Neuronal stem cell (in vitro differentiated cells): ENCODE results near the gene FADS2.

Source experiments
- DNase-seq: peaks from one replicate; pipeline ENCODE4 v3.0.0-alpha.2; 2013; ENCODE audit warnings: low spot score
- H2AFZ ChIP-seq: one replicate; pipeline ENCODE4 v1.6.1; 2013; ENCODE audit warnings: mild to moderate bottlenecking, low read length, inconsistent platforms
- H2AK5ac ChIP-seq: 2 replicates; pipeline ENCODE4 v1.6.1; 2013; ENCODE audit warnings: low read depth, mild to moderate bottlenecking, inconsistent platforms, low read length, moderate library complexity, mixed read lengths
- H2BK120ac ChIP-seq: 2 replicates; pipeline ENCODE4 v1.6.1; 2013; ENCODE audit warnings: low read depth, mild to moderate bottlenecking, inconsistent platforms, low read length, moderate library complexity, mixed read lengths
- H2BK12ac ChIP-seq: one replicate; pipeline ENCODE4 v1.6.1; 2013; ENCODE audit warnings: low read length, inconsistent platforms
- H2BK15ac ChIP-seq: 2 replicates; pipeline ENCODE4 v1.6.1; 2013; ENCODE audit warnings: mild to moderate bottlenecking, low read length, inconsistent platforms, mixed read lengths
- H2BK5ac ChIP-seq: one replicate; pipeline ENCODE4 v1.6.1; 2013; ENCODE audit warnings: inconsistent platforms, mild to moderate bottlenecking, low read length, moderate library complexity
- H3K14ac ChIP-seq: one replicate; pipeline ENCODE4 v1.6.1; 2013; ENCODE audit warnings: low read length, inconsistent platforms
- H3K18ac ChIP-seq: 2 replicates; pipeline ENCODE4 v1.6.1; 2013; ENCODE audit warnings: low read length, inconsistent platforms
- H3K23ac ChIP-seq: 2 replicates; pipeline ENCODE4 v1.6.1; 2013; ENCODE audit warnings: low read depth, mild to moderate bottlenecking, mixed read lengths, low read length, inconsistent platforms; ENCODE audit not compliant: poor library complexity
- H3K27ac ChIP-seq: replicated peaks from 3 replicates; pipeline ENCODE4 v1.5.1; 2013; ENCODE audit warnings: low read length, inconsistent platforms
- H3K27me3 ChIP-seq, 3 experiments: 2 replicates each; pipeline ENCODE4 v1.6.1; 2013; ENCODE audit warnings: low read length in 3 of 3, mild to moderate bottlenecking in 2 of 3, inconsistent platforms in 1 of 3, low read depth in 1 of 3, mixed read lengths in 1 of 3, moderate library complexity in 1 of 3; ENCODE audit not compliant: control insufficient read depth in 3 of 3, insufficient read depth in 3 of 3
- H3K36me3 ChIP-seq, 2 donors: replicated peaks in 1 of 2; 2 replicates each; pipeline ENCODE4 v1.6.1; 2013; ENCODE audit warnings: low read length in 2 of 2; ENCODE audit not compliant: control insufficient read depth in 2 of 2, insufficient read depth in 2 of 2
- H3K4ac ChIP-seq: 2 replicates; pipeline ENCODE4 v1.6.1; 2013; ENCODE audit warnings: inconsistent platforms, mild to moderate bottlenecking, low read length, moderate library complexity
- H3K4me1 ChIP-seq, 2 donors: 1 replicate in 1 of 2; 2 replicates in 1 of 2; pipeline ENCODE4 v1.6.1; 2013; ENCODE audit warnings: low read length in 2 of 2, low read depth in 1 of 2; ENCODE audit not compliant: control insufficient read depth in 2 of 2, insufficient read depth in 1 of 2
- H3K4me2 ChIP-seq: one replicate; pipeline ENCODE4 v1.6.1; 2013; ENCODE audit warnings: mild to moderate bottlenecking, low read length, inconsistent platforms; ENCODE audit not compliant: insufficient read depth, poor library complexity, severe bottlenecking
- H3K4me3 ChIP-seq, 2 donors: 2 replicates each; pipeline ENCODE4 v1.5.1; 2013; ENCODE audit warnings: low read length in 2 of 2, mild to moderate bottlenecking in 2 of 2, inconsistent platforms in 1 of 2, moderate library complexity in 1 of 2
- H3K79me1 ChIP-seq: one replicate; pipeline ENCODE4 v1.6.1; 2013; ENCODE audit warnings: low read depth, mild to moderate bottlenecking, inconsistent platforms, low read length, moderate library complexity
- H3K9ac ChIP-seq: one replicate; pipeline ENCODE4 v1.6.1; 2013; ENCODE audit warnings: mild to moderate bottlenecking, low read depth, low read length, inconsistent platforms; ENCODE audit not compliant: poor library complexity
- H3K9me3 ChIP-seq, 2 donors: replicated peaks in 1 of 2; 2 replicates each; pipeline versions ENCODE3 to v1.6.1; 2013; ENCODE audit warnings: low read length in 2 of 2, mild to moderate bottlenecking in 2 of 2, inconsistent platforms in 1 of 2, low read depth in 1 of 2, mixed read lengths in 1 of 2, moderate library complexity in 1 of 2; ENCODE audit not compliant: control insufficient read depth in 2 of 2, insufficient read depth in 1 of 2
- H4K8ac ChIP-seq: one replicate; pipeline ENCODE4 v1.6.1; 2013; ENCODE audit warnings: low read depth, mild to moderate bottlenecking, inconsistent platforms, low read length, moderate library complexity
- H4K91ac ChIP-seq: one replicate; pipeline ENCODE4 v1.6.1; 2013; ENCODE audit warnings: low read length, low read depth, mild to moderate bottlenecking, inconsistent platforms; ENCODE audit not compliant: poor library complexity
- WGBS, 2 donors: extraction: QIAGEN DNeasy Blood & Tissue Kit; methylation state at CpG; one replicate each; pipeline ENCODE4 v1.1.7; 2013; ENCODE audit warnings: missing lambda C conversion rate in 2 of 2, mixed read lengths in 1 of 2; ENCODE audit not compliant: insufficient read length in 2 of 2, insufficient replicate concordance in 1 of 2; ENCODE audit errors: extremely low coverage in 2 of 2; 5-methylcytosine and 5-hydroxymethylcytosine counted together

FADS2 gene

DNA sequence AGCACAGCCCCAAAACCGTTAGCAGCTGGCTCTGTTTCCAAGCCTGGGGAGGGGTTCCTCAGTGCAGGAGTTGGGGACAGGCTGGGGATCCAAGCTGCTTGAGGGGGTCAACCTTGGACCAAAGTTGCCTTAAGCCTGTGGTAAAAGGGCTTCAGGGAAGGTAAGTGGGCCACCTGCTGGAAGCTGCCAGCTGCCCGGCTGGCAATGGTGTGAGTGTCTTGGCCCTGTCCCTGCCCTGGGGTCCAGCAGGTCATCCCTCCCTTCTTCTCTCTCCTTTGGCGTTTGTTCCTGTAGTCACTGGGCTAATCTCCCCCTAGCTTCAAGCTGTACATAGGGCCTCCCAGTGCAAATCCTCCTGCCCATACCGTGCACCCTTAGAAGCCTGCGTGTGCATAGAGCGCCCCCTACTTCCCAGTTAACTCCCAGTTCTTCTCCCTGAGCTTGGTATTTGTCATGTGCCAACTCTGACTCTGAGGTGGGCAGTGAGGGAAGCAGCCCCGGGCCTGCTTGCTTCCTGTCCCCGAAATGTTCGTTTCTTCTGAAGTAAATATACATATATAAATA lies 40.1 kb upstream of the FADS2 start:
- Histone ChIP-seq H3K79me1 (peaks cover 11% of the 10 kb centered on the region), H2BK12ac (no peak overlapping the region), H3K4me3 (no peak overlapping the region), H2BK5ac (no peak overlapping the region), H3K23ac (no peak overlapping the region), H3K18ac (no peak overlapping the region), H3K14ac (no peak overlapping the region), H3K27ac (no peak overlapping the region), H3K9me3 (no peaks in the 10 kb centered on the region), H3K36me3 (peaks cover 55 to 76% of the 10 kb centered on the region in 2 donors), H3K4me2 (no peak overlapping the region), H3K9ac (no peak overlapping the region), H3K27me3 (no peaks in the 10 kb centered on the region), H2BK120ac (no peak overlapping the region), H3K4ac (no peak overlapping the region), H2AK5ac (no peak overlapping the region), H4K8ac (no peak overlapping the region), H2AFZ (no peak overlapping the region), H3K4me1 (peaks cover under 1 to 3% of the 10 kb centered on the region in 2 donors), H2BK15ac (no peak overlapping the region), H4K91ac (no peak overlapping the region)
- no CpG with 5 or more reads among the region's 9 CpGs for WGBS, 2 donors
- peak; percentile 30 for DNase-seq

DNA sequence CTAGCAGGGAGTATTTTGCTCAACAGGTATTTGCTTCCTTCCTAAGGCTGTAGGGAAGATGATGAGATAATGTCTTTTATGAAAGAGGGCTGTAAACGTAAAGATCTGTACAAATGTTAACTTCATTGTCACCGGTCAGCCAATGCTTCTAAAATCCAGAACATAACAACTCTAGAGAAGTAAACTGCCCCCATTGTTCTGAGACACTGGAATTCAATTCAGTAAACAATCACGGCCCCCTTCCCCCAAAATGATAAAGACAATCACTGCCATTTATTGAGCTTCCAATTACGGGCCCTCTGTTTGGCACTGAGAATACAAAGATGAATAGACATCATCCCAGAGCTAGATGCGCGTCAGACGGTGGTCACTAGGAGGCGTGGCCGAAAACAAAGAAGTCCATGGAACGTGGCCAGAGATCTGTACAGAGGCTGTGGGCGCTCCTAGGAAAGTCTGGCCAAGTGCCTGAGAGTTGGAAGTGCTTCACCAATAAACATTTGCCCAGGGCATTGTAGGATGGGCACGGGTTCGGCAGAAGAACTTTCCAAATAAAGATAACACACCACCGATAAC lies 36.3 kb upstream of the FADS2 start:
- Histone ChIP-seq H3K4me1 (peaks cover 3 to 9% of the 10 kb centered on the region in 2 donors), H4K8ac (no peak overlapping the region), H2BK15ac (no peak overlapping the region), H2BK5ac (peak overlapping the region; percentile 96), H2AFZ (peak overlapping the region; percentile 98), H3K27ac (peak overlapping the region; percentile 95), H3K79me1 (peaks cover 12% of the 10 kb centered on the region), H3K4ac (no peak overlapping the region), H2BK12ac (no peak overlapping the region), H3K4me2 (peak overlapping the region; percentile 70), H3K4me3 (peak overlapping the region; percentile 93 to 98), H3K9me3 (no peaks in the 10 kb centered on the region), H3K18ac (no peak overlapping the region), H4K91ac (no peak overlapping the region), H3K14ac (no peak overlapping the region), H3K36me3 (peaks cover 49 to 67% of the 10 kb centered on the region in 2 donors), H3K23ac (no peak overlapping the region), H3K9ac (no peak overlapping the region), H3K27me3 (no peaks in the 10 kb centered on the region), H2AK5ac (no peak overlapping the region), H2BK120ac (no peak overlapping the region)
- DNase-seq: peak; percentile 66
- no CpG with 5 or more reads among the region's 14 CpGs for WGBS, 2 donors

DNA sequence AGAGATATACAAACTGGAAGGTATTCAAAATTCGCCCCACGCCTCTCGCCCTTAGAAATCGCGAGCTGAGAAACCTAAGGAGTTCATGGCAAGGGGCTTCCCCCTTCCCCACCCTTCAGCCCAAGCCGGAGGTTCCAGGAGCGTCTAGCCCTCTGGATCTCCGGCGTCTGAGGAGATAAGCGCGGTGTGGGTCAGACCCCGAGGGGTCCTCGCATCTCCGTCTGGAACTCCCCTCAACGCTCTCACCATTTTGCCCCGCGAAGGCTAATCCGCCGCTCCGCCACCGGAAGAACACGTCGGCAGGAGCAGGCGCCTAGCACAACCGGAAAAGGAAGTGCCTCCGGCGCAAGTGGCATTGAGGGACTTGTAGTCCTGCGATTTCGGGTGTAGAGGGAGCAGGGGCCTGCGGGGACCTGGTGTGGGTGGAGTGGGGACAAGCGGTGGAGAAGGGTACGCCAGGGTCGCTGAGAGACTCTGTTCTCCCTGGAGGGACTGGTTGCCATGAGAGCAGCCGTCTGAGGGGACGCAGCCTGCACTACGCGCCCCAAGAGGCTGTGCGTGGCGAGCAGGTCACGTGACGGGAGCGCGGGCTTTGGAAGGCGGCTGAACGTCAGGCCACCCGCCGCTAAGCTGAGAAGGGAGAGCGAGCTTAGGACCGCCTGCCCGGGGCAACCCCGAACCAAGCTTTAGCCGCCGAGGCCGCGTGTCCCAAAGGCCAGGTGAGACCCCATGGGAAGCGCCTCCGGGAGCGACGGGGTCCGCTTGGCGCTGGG lies 35.6 kb upstream of the FADS2 start, which contains the start of the genes FEN1 and TMEM258:
FEN1 (plus strand) TSS at position 602 of the 773 bp plus-strand sequence. CDS start 2,451 bp downstream, outside the sequence.
TMEM258 (minus strand) TSS at position 290 of the 773 bp plus-strand sequence; CDS start at position 249, 41 bp downstream.
- peak within 1 kb of the TSS; percentile 98 for H2AFZ ChIP-seq
- no peak within 1 kb of the TSS for H2BK120ac ChIP-seq
- H3K14ac ChIP-seq: no peak within 1 kb of the TSS
- H3K36me3 ChIP-seq: peaks cover 44 to 67% of the 10 kb centered on the region in 2 donors
- peak within 1 kb of the TSS; percentile 93 to 98 for H3K4me3 ChIP-seq
- no CpG with 5 or more reads among the region's 61 CpGs for WGBS, 2 donors
- no peak within 1 kb of the TSS for H2BK12ac ChIP-seq
- H3K23ac ChIP-seq: peak within 1 kb of the TSS; percentile 76
- peaks cover 12% of the 10 kb centered on the region for H3K79me1 ChIP-seq
- no peak within 1 kb of the TSS for H3K4ac ChIP-seq
- H2BK15ac ChIP-seq: peak within 1 kb of the TSS; percentile 17
- peaks cover 3 to 11% of the 10 kb centered on the region in 2 donors for H3K4me1 ChIP-seq
- H2AK5ac ChIP-seq: peak within 1 kb of the TSS; percentile 33
- DNase-seq: peak; percentile 89
- no peaks in the 10 kb centered on the region for H3K27me3 ChIP-seq
- no peak within 1 kb of the TSS for H4K91ac ChIP-seq
- peak within 1 kb of the TSS; percentile 96 for H2BK5ac ChIP-seq
- H3K18ac ChIP-seq: peak within 1 kb of the TSS; percentile 100
- peak within 1 kb of the TSS; percentile 89 for H3K9ac ChIP-seq
- H3K27ac ChIP-seq: peak within 1 kb of the TSS; percentile 95
- H3K4me2 ChIP-seq: peak within 1 kb of the TSS; percentile 70
- H4K8ac ChIP-seq: peak within 1 kb of the TSS; percentile 53
- H3K9me3 ChIP-seq: no peaks in the 10 kb centered on the region
